HG03571 (cell line): ENCODE results near the gene RPRD2.
"Not testable (repeated sequence)": the region's sequence is repeated elsewhere in the genome, so short reads cannot be mapped to it uniquely, and the experiment has no call there.

ENCODE experiments used
- ATAC-seq: cut with Tn5 transposase; IDR thresholded peaks from one replicate; pipeline ENCODE4 v1.9.1; 2021; ENCODE audit not compliant: unreplicated experiment

The RPRD2 gene

GRCh38 chr1:150388241-150388640 is 24.3 kb downstream of the RPRD2 start:
- no peak for ATAC-seq

GRCh38 chr1:150389650-150390049 is 25.7 kb downstream of the RPRD2 start:
- no peak for ATAC-seq

- no peak for ATAC-seq
Measured at GRCh38 chr1:150392627-150393026, 28.7 kb downstream of the RPRD2 start.

- ATAC-seq = not testable (repeated sequence)
Measured at GRCh38 chr1:150395115-150395514, 31.2 kb downstream of the RPRD2 start.

- ATAC-seq = no peak
Measured at GRCh38 chr1:150397392-150398032, 33.6 kb downstream of the RPRD2 start.

GRCh38 chr1:150404465-150404864 is 40.5 kb downstream of the RPRD2 start:
- ATAC-seq = no peak

- no peak for ATAC-seq
Measured at GRCh38 chr1:150405660-150406059, 41.7 kb downstream of the RPRD2 start.

- ATAC-seq = no peak
Measured at GRCh38 chr1:150406483-150406882, 42.5 kb downstream of the RPRD2 start.

GRCh38 chr1:150407330-150407729 is 43.4 kb downstream of the RPRD2 start:
- ATAC-seq = no peak

GRCh38 chr1:150408800-150409199 is 44.9 kb downstream of the RPRD2 start:
- no peak for ATAC-seq

GRCh38 chr1:150409504-150410362 is 45.8 kb downstream of the RPRD2 start:
- no peak for ATAC-seq

GRCh38 chr1:150410582-150411101 is 46.7 kb downstream of the RPRD2 start:
- no peak for ATAC-seq

GRCh38 chr1:150414592-150414991 is 50.6 kb downstream of the RPRD2 start:
- ATAC-seq = no peak

GRCh38 chr1:150415800-150416199 is 51.9 kb downstream of the RPRD2 start:
- no peak for ATAC-seq

GRCh38 chr1:150420560-150421265 is 56.8 kb downstream of the RPRD2 start:
- ATAC-seq = no peak

- no peak for ATAC-seq
Measured at GRCh38 chr1:150422541-150422940, 58.6 kb downstream of the RPRD2 start.

- no peak for ATAC-seq
Measured at GRCh38 chr1:150429805-150430204, 65.9 kb downstream of the RPRD2 start.

GRCh38 chr1:150441121-150441520 is 77.2 kb downstream of the RPRD2 start:
- no peak for ATAC-seq

GRCh38 chr1:150444232-150444631 is 80.3 kb downstream of the RPRD2 start:
- no peak for ATAC-seq

- no peak for ATAC-seq
Measured at GRCh38 chr1:150456146-150456647, 92.2 kb downstream of the RPRD2 start.

- ATAC-seq = no peak
Measured at GRCh38 chr1:150464422-150464826, 100.5 kb downstream of the RPRD2 start.
